CD4-positive, alpha-beta T cell treated with Interleukin-1 beta for 1 hour (primary cell): Measurements from ENCODE around the gene AKAP12.
"Not testable (repeated sequence)": the region's sequence is repeated elsewhere in the genome, so short reads cannot be mapped to it uniquely, and the experiment has no call there.

Source experiments
- DNase-seq, 2 donors: peaks; one replicate each; pipeline ENCODE4 v3.0.0-alpha.2; 2020 to 2022

The AKAP12 gene

GRCh38 chr6:151317103-151317994 is 77.6 kb downstream of the AKAP12 start:
- DNase-seq, result no peak

- no peak for DNase-seq
Measured at GRCh38 chr6:151317995-151318365, 78.2 kb downstream of the AKAP12 start.

GRCh38 chr6:151320140-151320539 is 80.4 kb downstream of the AKAP12 start:
- no peak for DNase-seq

GRCh38 chr6:151321438-151321837 is 81.7 kb downstream of the AKAP12 start:
- DNase-seq, result no peak

- DNase-seq, result no peak
Measured at GRCh38 chr6:151322570-151322969, 82.8 kb downstream of the AKAP12 start.

GRCh38 chr6:151323791-151324487 is 84.2 kb downstream of the AKAP12 start:
- DNase-seq, result peak; percentile 60 to 71

GRCh38 chr6:151324488-151324825 is 84.7 kb downstream of the AKAP12 start:
- no peak for DNase-seq

GRCh38 chr6:151325075-151326050 is 85.6 kb downstream of the AKAP12 start:
- peak; percentile 16 to 17 for DNase-seq

GRCh38 chr6:151326116-151326825 is 86.5 kb downstream of the AKAP12 start:
- no peak for DNase-seq

GRCh38 chr6:151327101-151327500 is 87.3 kb downstream of the AKAP12 start:
- DNase-seq, result no peak

GRCh38 chr6:151330130-151330696 is 90.4 kb downstream of the AKAP12 start:
- no peak for DNase-seq

GRCh38 chr6:151335930-151336329 is 96.2 kb downstream of the AKAP12 start:
- no peak for DNase-seq

GRCh38 chr6:151338651-151339200 is 99.0 kb downstream of the AKAP12 start:
- DNase-seq, result no peak

- DNase-seq, result no peak
Measured at GRCh38 chr6:151339369-151339768, 99.6 kb downstream of the AKAP12 start.

GRCh38 chr6:151340219-151340978 is 100.6 kb downstream of the AKAP12 start:
- DNase-seq, result no peak

GRCh38 chr6:151341476-151342195 is 101.9 kb downstream of the AKAP12 start:
- no peak for DNase-seq

GRCh38 chr6:151342750-151343149 is 103.0 kb downstream of the AKAP12 start:
- DNase-seq, result not testable (repeated sequence)

- no peak for DNase-seq
Measured at GRCh38 chr6:151349651-151350270, 110.0 kb downstream of the AKAP12 start.

GRCh38 chr6:151350442-151351145 is 110.8 kb downstream of the AKAP12 start:
- DNase-seq, result no peak
